ENCODE measurements around the gene AGPAT2.

GRCh38 chr9:136694163-136694871, 7.1 kb upstream of the AGPAT2 start:
- TF ChIP-seq CTCF (IDR thresholded peaks at IDR 0.05) (peak; percentile 45), EZH2 (IDR thresholded peaks at IDR 0.05; ENCODE audit: borderline replicate concordance, insufficient read depth, low read depth, low read length, poor library complexity, severe bottlenecking) (no peak)

Data from B cell (primary cell).